Panc1 (cell line): ENCODE data around the gene NEK6. TPM values are rescaled to one million over a fixed set of nuclear protein-coding genes. Genes with fewer than 3 reads are reported as not detected.

Experiments used
- ATAC-seq: fragments of 200-7000 bp; cut with Tn5 transposase; 2 replicates; pipeline ENCODE4 v1.9.1; 2020; ENCODE audit warnings: mild to moderate bottlenecking, moderate library complexity
- BruUV-seq: library from RNA; stranded (reverse); fragments of 400-500 nt; replicated peaks from 2 replicates; lab custom pipeline; 2021; lab: Mats Ljungman, UMichigan
- CTCF ChIA-PET: fragments of 300-600 bp; sonication (Branson Sonifier 250); formaldehyde crosslinking; loops from one replicate; lab custom pipeline; 2022; ENCODE audit warnings: antibody characterized with exemption; lab: Charles Lee
- POLR2A ChIA-PET: fragments of 300-600 bp; sonication (Branson Sonifier 250); formaldehyde crosslinking; loops from one replicate; lab custom pipeline; 2022; ENCODE audit warnings: antibody characterized with exemption; lab: Charles Lee
- DNase-seq: peaks from one replicate; pipeline ENCODE4 v3.0.0-alpha.2; 2010; ENCODE audit warnings: low read depth, low spot score
- H3K27ac ChIP-seq: 2 replicates; pipeline ENCODE4 v1.5.1; 2011; ENCODE audit warnings: mild to moderate bottlenecking, low read length, inconsistent platforms
- H3K27me3 ChIP-seq: fragments of 200-500 bp; sonication (Bioruptor generic); 2 replicates; pipeline ENCODE4 v1.6.0; 2014; ENCODE audit warnings: low read length, inconsistent platforms; ENCODE audit not compliant: control insufficient read depth, insufficient read depth
- H3K36me3 ChIP-seq: fragments of 200-500 bp; sonication (Bioruptor generic); 2 replicates; pipeline ENCODE4 v1.5.1; 2014; ENCODE audit warnings: inconsistent platforms, mild to moderate bottlenecking, low read length, moderate library complexity; ENCODE audit not compliant: control insufficient read depth, insufficient read depth
- H3K4me1 ChIP-seq: 2 replicates; pipeline ENCODE4 v1.5.1; 2011; ENCODE audit warnings: inconsistent platforms, mild to moderate bottlenecking, low read length, moderate library complexity; ENCODE audit not compliant: control insufficient read depth, insufficient read depth
- H3K4me3 ChIP-seq, 2 experiments: 2 replicates each; pipeline ENCODE4 v1.5.1; 2011 to 2012; ENCODE audit warnings: low read depth in 2 of 2, low read length in 2 of 2, mild to moderate bottlenecking in 2 of 2, inconsistent platforms in 1 of 2, moderate library complexity in 1 of 2
- H3K9me3 ChIP-seq: fragments of 200-500 bp; sonication (Bioruptor generic); 2 replicates; pipeline ENCODE4 v1.5.1; 2014; ENCODE audit warnings: low read depth, mild to moderate bottlenecking, inconsistent platforms, low read length, moderate library complexity; ENCODE audit not compliant: control insufficient read depth, insufficient read depth
- CTCF ChIP-seq: fragments of 450-650 bp; IDR thresholded peaks from 2 replicates; pipeline ENCODE4 v1.5.1; 2017; ENCODE audit warnings: mild to moderate bottlenecking
- POLR2AphosphoS5 ChIP-seq: IDR thresholded peaks from 2 replicates; pipeline ENCODE4 v1.6.1; 2012; ENCODE audit warnings: mild to moderate bottlenecking, low read depth, low read length, moderate library complexity
- REST ChIP-seq, 2 experiments: IDR thresholded peaks; 2 replicates each; pipeline ENCODE4 v1.6.1; 2011 to 2012; ENCODE audit warnings: low read depth in 2 of 2, control low read depth in 1 of 2, low read length in 1 of 2, mild to moderate bottlenecking in 1 of 2, moderate library complexity in 1 of 2; ENCODE audit not compliant: insufficient read depth in 1 of 2
- SIN3A ChIP-seq: IDR thresholded peaks from 2 replicates; pipeline ENCODE4 v1.6.1; 2012; ENCODE audit warnings: low read depth, mild to moderate bottlenecking, low read length, moderate library complexity, borderline replicate concordance; ENCODE audit not compliant: insufficient read depth
- TCF7L2 ChIP-seq: IDR thresholded peaks from 2 replicates; pipeline ENCODE4 v1.6.1; 2011; ENCODE audit warnings: mild to moderate bottlenecking, low read depth, low read length, inconsistent platforms
- in situ Hi-C: cut with HindIII; loops from 2 replicates; pipeline ENCODE4 v1.10.0; 2016; ENCODE audit warnings: low sequenced_read_pairs, low pct_unique_long_range_greater_than_20kb
- intact Hi-C: fragments of 100-400 bp; cut with micrococcal nuclease; formaldehyde crosslinking; loops from one replicate; pipeline ENCODE4 v1.10.0; 2022; ENCODE audit not compliant: unreplicated experiment
- total RNA-seq: library from RNA; stranded (reverse); gene quantifications from one replicate; pipeline ENCODE4 v1.2.1, GENCODE V29; 2021; ENCODE audit not compliant: unreplicated experiment

The NEK6 gene
- total RNA-seq, 1 experiment from 2014 or later, result 56.3 TPM

GRCh38 chr9:124325816-124326215, 68.1 kb downstream of the NEK6 start:
- intact Hi-C loops, result no loop called here
- TF ChIP-seq CTCF (no peak), TCF7L2 (no peak), REST (IDR thresholded peaks at IDR 0.05; ENCODE audit: insufficient read depth in 1 of 2, low read depth in 2 of 2, low read length in 1 of 2) (no peak), SIN3A (no peak), POLR2AphosphoS5 (no peak)
- in situ Hi-C loops, result no loop called here
- H3K4me3 ChIP-seq, result no peak overlapping the region
- ATAC-seq, result no peak
- no peaks in the 10 kb centered on the region for H3K27me3 ChIP-seq
- no peaks in the 10 kb centered on the region for H3K9me3 ChIP-seq
- ChIA-PET POLR2A (interaction anchor here (0.6 to 0.7 kb wide), 2 partner anchors 32 to 207 kb away, joined by 3 to 4 read pairs; no protein-coding TSS in a partner anchor), CTCF (interaction anchor here (0.5 kb wide), 1 partner anchor 392 kb away, joined by 3 read pairs; no protein-coding TSS in a partner anchor)
- no TSS peak for BruUV-seq
- no peaks in the 10 kb centered on the region; the same call in none of the 2 replicates for H3K36me3 ChIP-seq
- DNase-seq, result no peak
- no peak overlapping the region for H3K27ac ChIP-seq
- H3K4me1 ChIP-seq, result no peaks in the 10 kb centered on the region

GRCh38 chr9:124326378-124326777, 68.6 kb downstream of the NEK6 start:
- Histone ChIP-seq H3K4me1 (no peaks in the 10 kb centered on the region), H3K27me3 (no peaks in the 10 kb centered on the region), H3K27ac (no peak overlapping the region), H3K9me3 (no peaks in the 10 kb centered on the region), H3K36me3 (no peaks in the 10 kb centered on the region; the same call in 1 of the 2 replicates), H3K4me3 (no peak overlapping the region)
- intact Hi-C loops, result no loop called here
- TF ChIP-seq SIN3A (no peak), CTCF (no peak), REST (IDR thresholded peaks at IDR 0.05; ENCODE audit: insufficient read depth in 1 of 2, low read depth in 2 of 2, low read length in 1 of 2) (no peak), POLR2AphosphoS5 (no peak), TCF7L2 (no peak)
- CTCF ChIA-PET, result no interaction called here
- no peak for ATAC-seq
- no TSS peak for BruUV-seq
- DNase-seq, result no peak
- in situ Hi-C loops, result no loop called here
- POLR2A ChIA-PET, result no interaction called here
